ENCODE measurements around the gene OR1Q1.
"Not testable (repeated sequence)": the region's sequence is repeated elsewhere in the genome, so short reads cannot be mapped to it uniquely, and the experiment has no call there.

Gene OR1Q1

GRCh38 chr9:122614362-122614761 is at the start of gene OR1Q1:
TSS of gene OR1Q1 (plus strand) at chr9:122614738. CDS start at chr9:122614738, 0 bp downstream.
- no peak for DNase-seq

DNA sequence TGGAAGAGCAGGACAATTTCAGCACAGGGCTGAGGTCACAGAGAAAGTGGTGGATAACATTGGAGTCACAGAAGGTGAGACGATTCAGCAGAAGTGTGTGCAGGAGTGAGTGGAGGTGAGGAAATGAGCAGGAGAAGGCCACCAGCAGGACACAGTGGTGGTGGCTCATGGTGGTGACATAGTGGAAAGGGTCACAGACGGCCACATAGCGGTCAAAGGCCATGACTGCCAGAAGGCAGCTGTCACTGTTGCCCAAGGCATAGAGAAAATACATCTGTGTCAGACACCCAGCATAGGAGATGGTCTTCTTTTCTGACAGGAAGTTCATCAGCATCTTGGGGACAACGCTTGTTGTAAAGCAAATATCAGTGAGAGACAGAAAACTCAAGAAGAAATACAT is 46.6 kb upstream of the OR1Q1 start:
- DNase-seq: no peak

- no peak for DNase-seq
Measured at GRCh38 chr9:122572456-122572855, 42.1 kb upstream of the OR1Q1 start.

- no peak for DNase-seq
Measured at GRCh38 chr9:122579874-122580273, 34.7 kb upstream of the OR1Q1 start.

DNA sequence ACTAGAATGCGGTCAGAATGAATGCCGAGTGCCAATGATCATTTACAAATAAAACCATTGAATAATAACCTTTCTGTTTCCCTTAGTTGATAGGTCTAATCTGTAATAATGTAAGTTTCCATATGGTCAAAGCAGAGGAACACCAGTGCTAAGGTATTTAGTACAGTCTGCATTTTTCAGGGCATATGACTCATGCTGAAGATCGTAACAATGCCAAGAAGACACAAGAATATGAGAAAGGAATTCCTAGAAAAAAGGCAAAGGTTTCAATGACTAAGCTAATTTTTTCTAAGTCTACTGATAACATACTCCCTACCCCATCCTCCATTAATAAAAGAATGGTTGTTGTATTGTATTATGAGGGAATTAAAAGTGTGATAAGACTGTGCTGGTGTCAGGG is 34.2 kb upstream of the OR1Q1 start:
- no peak for DNase-seq

GRCh38 chr9:122583284-122583683 is 31.3 kb upstream of the OR1Q1 start, which contains the start of gene OR1L8:
TSS of gene OR1L8 (minus strand) at chr9:122583384. CDS start at chr9:122568477, 14,907 bp downstream.
- not testable (repeated sequence) for DNase-seq

- no peak for DNase-seq
Measured at GRCh38 chr9:122605691-122606090, 8.8 kb upstream of the OR1Q1 start.

- no peak for DNase-seq
Measured at GRCh38 chr9:122606587-122606986, 8.0 kb upstream of the OR1Q1 start.

DNA sequence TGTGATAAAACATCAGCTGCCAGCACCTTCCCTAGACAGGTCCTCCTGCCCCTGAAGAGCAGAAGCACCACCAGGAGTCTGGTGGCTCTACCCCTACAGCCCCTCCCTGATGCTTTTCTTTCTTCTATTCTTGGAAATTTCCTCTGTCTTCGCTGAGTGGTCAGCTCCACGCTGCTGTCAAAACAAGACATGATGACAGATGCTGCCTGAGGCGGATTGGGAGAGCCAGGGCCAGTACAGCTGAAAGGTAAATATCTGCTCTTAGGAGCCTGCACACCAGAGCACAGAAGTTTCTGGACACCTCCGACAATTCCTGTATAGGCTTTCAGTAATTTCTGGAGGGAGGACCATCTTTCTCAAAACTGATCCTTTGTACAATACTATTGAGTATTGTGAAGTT is 4.7 kb upstream of the OR1Q1 start:
- no peak for DNase-seq

GRCh38 chr9:122619996-122620395 is 5.5 kb downstream of the OR1Q1 start:
- DNase-seq: no peak

DNA sequence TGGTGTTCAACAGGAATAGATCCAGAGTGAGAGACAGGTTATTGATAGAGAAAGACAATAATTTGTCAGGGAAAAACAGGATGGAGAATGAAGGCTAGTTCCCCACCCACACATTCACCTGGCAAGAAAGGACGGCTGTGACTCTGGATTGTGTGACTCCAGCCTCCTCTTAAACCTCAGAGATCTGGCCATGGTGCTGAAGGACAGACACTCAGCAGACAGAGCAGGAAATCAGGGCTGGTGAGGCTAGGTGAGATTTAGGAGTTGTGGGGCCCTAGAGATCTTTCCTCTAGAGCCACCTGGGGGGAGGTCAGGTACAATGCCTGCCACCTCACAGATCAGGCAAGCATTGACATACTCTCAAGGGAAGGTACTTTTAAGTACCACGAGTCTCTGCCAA is 27.7 kb downstream of the OR1Q1 start:
- DNase-seq: no peak

DNA sequence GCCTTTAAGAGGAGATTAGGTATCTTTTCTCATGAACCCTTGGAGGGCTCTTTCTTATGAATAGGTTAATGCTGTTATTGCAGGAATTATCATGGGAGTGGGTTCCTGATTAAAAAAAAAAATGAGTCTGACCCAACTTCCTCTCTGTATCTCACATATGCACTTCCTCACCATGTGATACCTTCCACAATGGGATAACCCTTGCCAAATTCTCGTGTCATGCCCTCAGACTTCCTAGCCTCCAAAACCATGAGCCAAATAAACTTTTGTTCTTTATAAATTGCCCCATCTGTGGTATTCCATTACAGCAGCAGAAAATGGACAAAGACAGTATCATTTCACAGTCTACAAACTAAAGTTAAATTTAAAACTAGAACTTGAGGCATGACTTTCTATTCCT is 41.8 kb downstream of the OR1Q1 start:
- DNase-seq: no peak

- DNase-seq: no peak
Measured at GRCh38 chr9:122657527-122657926, 43.0 kb downstream of the OR1Q1 start, which contains the start of gene OR1B1. TSS of gene OR1B1 (minus strand) at chr9:122657627.

- no peak for DNase-seq
Measured at GRCh38 chr9:122661416-122661815, 46.9 kb downstream of the OR1Q1 start, which contains the start of gene OR1L1. TSS of gene OR1L1 (plus strand) at chr9:122661716. CDS start at chr9:122661716, 0 bp downstream.

All from NK-92 treated with Interleukin-12 subunit alpha and Interleukin-12 subunit beta, amount 100 ng/mL, for 24 hours (cell line).